GM12874 (cell line): Measurements from ENCODE around the gene HCRT.

Source experiments
- TF ChIP-seq, protein P1 (sequence below): IDR thresholded peaks from 2 replicates; pipeline ENCODE4 v1.5.1; 2011; ENCODE audit warnings: low read depth, mild to moderate bottlenecking, control low read depth, low read length, moderate library complexity; ENCODE audit not compliant: insufficient read depth

HCRT gene

DNA sequence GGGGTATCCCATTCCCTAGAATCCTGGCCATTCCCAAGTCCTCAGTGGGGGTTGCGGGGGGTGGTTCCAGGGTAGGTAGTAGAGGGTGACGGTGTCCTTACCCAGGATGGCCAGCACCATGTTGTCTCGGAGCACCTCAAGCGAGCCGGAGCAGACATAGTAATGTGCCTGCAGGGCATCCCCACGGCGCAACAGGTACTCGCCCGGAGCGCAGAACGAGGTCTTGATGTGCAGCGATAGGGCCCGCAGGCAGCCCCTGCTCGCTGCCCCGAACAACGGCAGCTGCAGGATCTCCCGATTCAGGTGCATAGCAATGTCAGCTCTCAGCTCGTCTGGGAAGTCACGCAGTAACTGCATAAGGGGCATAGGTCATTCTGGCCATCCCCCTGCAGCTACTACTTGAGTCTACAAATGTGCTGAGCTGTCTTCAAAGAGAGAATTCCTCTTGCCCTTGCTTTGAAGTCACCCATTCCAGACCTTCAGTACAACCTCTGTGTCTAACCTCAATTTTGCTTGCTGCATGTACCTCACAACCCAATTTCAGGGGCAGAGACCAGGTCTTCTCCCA, 19.0 kb downstream of the HCRT start:
- TF ChIP-seq, protein P1, sequence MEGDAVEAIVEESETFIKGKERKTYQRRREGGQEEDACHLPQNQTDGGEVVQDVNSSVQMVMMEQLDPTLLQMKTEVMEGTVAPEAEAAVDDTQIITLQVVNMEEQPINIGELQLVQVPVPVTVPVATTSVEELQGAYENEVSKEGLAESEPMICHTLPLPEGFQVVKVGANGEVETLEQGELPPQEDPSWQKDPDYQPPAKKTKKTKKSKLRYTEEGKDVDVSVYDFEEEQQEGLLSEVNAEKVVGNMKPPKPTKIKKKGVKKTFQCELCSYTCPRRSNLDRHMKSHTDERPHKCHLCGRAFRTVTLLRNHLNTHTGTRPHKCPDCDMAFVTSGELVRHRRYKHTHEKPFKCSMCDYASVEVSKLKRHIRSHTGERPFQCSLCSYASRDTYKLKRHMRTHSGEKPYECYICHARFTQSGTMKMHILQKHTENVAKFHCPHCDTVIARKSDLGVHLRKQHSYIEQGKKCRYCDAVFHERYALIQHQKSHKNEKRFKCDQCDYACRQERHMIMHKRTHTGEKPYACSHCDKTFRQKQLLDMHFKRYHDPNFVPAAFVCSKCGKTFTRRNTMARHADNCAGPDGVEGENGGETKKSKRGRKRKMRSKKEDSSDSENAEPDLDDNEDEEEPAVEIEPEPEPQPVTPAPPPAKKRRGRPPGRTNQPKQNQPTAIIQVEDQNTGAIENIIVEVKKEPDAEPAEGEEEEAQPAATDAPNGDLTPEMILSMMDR, result no peak

DNA sequence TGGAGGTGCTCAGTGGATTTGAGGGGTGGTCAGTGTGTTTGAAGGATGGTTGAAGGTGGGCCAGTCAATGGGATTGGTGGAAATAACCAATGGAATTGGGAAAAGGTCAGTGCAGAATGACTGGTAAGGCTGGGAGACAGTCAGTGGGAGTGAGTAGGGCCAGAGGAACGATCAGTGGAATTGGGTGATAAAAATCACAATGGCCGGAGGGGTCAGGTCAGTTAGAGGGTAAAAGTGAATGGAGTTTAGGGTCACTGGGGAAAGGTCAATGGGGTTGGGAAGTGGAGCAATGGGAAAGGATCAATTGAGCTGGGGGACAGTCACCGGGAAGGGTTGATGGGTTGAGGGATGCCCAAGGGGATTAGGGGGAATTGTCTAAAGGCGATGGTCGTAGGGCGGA, 19.5 kb downstream of the HCRT start:
- TF ChIP-seq, protein P1, result no peak

DNA sequence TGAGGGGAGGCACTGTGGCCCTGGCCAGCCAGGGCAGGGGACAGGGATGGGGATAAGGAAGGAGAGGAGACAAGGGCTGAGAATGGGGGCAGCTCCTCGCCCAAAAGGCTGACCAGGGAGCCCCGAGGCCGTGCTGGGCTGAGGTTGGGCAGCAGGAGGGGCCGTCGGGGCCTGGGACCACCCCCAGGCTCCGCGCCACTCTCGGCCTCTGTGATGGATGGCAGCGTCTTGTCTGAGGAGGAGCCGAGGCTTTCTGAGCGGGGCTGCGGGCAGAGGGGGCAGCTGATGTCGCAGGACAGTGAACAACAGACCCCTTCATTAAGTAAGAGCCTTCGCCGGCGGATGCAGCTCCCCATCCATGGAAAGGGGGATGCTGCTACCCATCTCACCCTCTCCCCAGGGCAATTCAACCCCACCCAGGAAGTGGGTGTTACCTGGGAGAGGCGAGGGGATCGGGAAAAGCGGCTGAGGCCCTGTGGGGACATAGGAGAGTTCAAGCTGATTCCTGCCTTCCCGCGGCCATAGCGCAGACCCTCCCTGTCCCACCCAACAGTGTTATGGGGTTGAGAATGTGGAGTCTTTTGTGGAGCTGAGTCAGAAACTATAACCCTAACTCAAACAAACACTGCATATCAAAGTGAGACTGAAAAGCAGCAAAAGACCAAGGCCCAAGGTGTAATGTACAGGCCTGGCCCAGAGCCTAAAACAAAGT, 21.4 kb downstream of the HCRT start:
- TF ChIP-seq, protein P1, result no peak

DNA sequence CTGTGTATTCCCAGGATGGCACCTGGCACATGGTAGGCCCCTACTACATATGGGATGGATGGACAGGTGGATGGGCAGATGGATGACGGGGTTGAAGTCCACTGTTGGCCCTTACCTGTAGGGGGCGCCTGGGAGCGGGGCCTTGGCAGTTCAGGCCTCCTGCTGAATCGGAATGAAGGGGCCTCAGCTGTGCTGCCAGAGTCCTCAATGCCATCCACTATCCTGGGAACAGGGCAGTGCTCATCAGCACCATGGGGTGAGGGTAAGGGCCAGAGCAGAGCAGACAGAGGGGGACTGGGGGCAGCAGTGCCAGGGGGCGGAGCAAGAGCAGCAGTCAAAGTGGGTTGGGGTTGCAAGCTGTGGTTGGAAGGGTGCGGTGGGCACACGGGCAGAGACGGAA, 22.1 kb downstream of the HCRT start:
- TF ChIP-seq, protein P1, result peak; percentile 83

DNA sequence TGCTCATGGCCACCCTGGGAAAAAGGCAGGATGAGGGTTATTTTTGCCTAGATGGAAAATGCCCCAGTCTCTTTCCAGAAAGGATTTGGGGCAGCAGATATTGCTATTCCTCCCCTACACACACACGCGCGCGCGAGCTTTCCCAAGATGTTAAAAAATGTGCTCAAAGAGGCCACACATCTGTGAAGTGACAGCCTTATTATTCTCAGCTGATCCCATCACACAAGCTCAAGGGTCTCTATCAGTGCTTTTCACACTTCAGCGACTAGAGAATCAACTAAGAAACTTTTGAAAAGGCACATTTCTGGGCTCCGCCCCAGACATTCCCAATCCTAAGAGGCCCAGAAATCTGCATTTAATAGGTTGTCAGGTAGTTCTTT, 24.7 kb downstream of the HCRT start:
- TF ChIP-seq, protein P1, result no peak

DNA sequence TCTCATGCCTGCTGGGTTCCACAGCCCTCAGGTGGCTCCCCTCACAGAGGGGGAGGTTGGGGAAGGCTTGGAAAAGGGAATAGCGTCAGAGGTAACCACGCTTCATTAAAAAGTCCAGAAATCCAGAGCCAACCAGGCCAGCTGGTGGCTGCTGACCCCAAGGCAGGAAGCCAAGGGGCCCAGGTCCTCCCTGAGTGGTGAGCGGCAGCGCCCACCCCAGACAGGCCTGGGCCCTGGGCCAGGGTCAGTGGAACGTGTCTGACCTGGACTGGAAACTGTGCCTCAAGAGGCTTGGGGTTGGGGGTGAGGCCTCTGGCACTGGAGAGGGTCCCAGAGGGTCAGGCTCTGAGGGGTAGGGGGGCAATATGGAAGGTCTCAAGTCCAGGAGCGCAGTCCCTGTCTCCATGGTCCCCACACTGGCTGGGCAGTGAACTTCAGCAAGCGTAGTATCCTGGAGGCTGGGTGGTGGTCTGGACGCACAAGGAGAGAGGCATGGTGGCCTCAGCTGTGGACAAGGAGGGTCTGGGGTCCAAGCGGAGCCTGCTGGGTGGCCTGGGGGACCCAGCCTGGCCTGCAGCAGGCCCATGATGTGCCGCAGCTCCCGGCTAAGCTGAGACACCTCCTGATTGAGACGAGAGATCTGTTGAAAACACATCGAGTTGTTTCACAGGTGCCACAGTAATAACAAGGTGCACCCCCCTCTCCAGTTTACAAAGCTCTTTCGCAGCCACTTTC, 25.3 kb downstream of the HCRT start:
- TF ChIP-seq, protein P1, result no peak

DNA sequence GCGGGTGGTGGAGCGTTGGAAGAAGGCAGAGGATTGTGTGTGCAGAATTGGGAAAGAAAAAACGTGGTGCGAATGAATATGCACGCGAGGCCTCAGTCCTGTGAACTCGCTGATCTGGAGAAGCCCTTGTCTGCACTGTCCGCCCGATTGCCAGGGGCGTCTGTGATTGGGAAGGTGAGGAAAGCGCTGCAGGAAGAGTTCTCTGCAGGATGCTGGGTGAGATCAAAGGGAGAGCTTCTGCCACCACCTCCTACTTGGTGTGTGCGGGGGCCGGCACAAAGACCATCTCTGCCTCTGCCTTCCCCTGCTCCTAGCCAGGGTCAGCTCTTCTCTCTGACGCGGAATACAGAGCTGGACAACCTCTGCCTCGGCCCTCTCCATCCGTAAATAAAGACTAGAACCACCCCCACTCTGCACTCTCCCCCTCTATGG, 29.6 kb downstream of the HCRT start:
- TF ChIP-seq, protein P1, result no peak
